Activated CD4-positive, CD25-positive, alpha-beta regulatory T cell (primary cell): ENCODE data around the gene EFCAB8.
A peak's percentile ranks its signal among the peaks of the same experiment; 100 is the strongest.
"Not testable (repeated sequence)": the region's sequence is repeated elsewhere in the genome, so short reads cannot be mapped to it uniquely, and the experiment has no call there.

Source experiments
- DNase-seq, 4 experiments: peaks; one replicate each; lab custom pipeline; 2025; lab: John Stamatoyannopoulos, UW

Gene EFCAB8

GRCh38 chr20:32972181-32973076 is 113.7 kb downstream of the EFCAB8 start:
- peak; percentile 34 to 62 (median 56) for DNase-seq

- no peak for DNase-seq
Measured at GRCh38 chr20:32973077-32973717, 114.5 kb downstream of the EFCAB8 start.

GRCh38 chr20:32974204-32975064 is 115.7 kb downstream of the EFCAB8 start:
- DNase-seq, result not testable (repeated sequence)

DNA sequence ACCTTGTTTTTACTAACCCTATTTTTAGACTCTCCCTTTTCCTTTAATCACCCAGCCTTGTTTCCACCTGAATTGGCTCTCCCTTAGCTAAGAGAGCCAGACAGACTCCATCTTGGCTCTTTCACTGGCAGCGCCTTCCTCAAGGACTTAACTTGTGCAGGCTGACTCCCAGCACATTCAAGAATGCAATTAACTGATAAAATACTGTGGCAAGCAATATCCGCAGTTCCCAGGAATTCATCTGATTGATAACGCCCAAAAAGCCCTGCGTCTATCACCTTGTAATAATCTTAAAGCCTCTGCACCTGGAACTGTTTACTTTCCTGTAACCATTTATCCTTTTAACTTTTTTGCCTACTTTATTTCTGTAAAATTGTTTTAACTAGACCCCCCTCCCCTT is 116.4 kb downstream of the EFCAB8 start:
- DNase-seq, result not testable (repeated sequence)

GRCh38 chr20:32975698-32976674 is 117.3 kb downstream of the EFCAB8 start:
- DNase-seq, result no peak

GRCh38 chr20:32976746-32977145 is 118.0 kb downstream of the EFCAB8 start:
- DNase-seq, result no peak

GRCh38 chr20:32977281-32978008 is 118.7 kb downstream of the EFCAB8 start:
- DNase-seq, result no peak

DNA sequence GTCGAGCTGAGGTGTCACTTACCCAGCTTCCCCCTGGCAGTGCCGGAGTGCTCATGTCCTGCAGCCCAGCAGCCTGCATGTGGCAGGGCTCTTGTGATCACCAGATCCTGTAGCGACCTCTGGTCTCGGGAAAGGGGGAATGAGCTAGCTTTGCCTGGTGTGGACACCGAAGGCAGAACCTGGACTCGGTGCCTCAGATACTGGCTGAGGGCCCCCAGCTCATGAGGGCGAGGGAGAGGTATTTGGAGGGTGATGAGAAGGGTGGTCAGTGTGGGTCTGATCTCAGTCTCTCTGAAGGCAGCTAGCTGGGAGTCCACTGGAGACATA is 119.2 kb downstream of the EFCAB8 start:
- DNase-seq, result no peak

GRCh38 chr20:32979201-32979998 is 120.7 kb downstream of the EFCAB8 start:
- no peak for DNase-seq

- no peak for DNase-seq
Measured at GRCh38 chr20:32980131-32980941, 121.6 kb downstream of the EFCAB8 start.

DNA sequence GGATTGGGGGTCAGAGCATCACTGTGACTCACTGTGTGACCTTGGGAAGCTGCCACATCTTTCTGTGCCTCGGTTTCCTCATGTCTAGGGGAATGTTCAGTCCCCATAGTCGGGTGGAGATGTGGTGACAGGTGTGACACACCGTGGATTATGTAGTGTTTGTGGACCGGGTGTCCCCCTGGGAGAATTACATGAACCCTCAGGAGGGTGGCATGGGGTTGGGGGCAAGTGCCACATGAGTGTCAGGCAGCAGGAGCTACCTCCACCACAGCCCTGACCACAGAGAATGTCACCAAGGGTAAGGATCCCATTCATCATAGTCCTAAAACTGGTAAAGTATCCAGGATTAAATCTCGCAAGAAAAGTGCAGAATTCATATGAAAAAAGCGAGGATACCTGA is 122.3 kb downstream of the EFCAB8 start:
- DNase-seq, result no peak

GRCh38 chr20:32982617-32983458 is 124.1 kb downstream of the EFCAB8 start:
- DNase-seq, result no peak

GRCh38 chr20:32983459-32984112 is 124.9 kb downstream of the EFCAB8 start:
- no peak for DNase-seq

DNA sequence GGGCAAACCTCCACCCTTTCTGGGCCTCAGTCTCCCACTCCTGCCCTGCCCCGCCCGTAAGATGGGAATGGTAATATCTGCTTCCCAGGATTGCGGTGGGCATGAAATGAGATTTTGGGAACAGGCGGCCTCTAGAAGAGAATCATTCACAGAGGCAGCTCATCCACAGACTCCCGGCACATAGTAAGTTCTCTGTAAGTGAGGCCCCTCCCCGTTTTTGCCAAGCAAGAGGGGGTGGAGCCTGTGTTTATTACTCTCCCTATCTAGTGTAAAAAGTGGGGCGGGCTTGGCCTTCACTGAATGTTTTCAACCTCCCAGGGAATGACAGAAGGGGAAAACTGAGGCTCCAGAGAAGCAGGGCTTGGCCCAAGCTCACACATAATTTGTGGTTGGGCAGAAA is 125.5 kb downstream of the EFCAB8 start:
- no peak for DNase-seq

DNA sequence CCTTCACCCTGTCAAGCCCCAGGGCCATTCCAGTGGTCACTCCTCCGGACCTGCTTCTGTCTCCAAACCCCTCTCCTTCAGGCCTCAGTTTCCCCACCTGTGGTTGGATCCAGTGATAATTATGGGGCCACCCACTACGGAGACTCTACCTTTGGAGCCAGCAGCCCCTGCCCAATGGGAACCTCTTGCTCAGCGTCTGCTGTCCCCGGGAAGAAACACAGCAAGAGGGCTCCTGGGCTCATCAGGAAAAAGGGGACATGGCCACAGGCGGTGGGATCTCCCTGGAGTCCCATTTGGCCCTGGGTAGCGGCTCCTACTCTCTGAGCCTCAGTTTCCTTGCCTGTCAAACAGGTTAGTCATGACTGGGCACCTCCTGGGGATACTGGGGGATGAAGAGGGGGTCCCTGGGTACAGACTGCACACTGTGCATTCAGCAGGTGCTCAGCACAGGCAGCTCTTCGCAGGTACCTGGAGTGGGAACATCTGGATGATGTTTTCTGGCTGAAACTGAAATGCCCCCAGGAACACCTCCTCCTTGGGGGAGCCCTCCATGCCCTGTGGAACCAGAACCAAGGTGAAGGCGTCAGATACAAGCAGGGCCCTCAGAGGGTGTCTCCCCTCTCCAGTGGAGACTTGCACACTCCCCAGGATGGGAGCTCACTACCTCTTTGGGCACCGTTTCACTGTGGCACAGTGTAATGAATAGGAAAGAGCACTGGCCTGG is 126.1 kb downstream of the EFCAB8 start:
- DNase-seq, result no peak

GRCh38 chr20:32985596-32985995 is 126.9 kb downstream of the EFCAB8 start:
- DNase-seq, result no peak
